NCI-H774 (cell line): ENCODE data around the gene SLC18A3.

Source experiments
- DNase-seq: peaks from one replicate; lab custom pipeline; 2025; lab: John Stamatoyannopoulos, UW

Gene SLC18A3

DNA sequence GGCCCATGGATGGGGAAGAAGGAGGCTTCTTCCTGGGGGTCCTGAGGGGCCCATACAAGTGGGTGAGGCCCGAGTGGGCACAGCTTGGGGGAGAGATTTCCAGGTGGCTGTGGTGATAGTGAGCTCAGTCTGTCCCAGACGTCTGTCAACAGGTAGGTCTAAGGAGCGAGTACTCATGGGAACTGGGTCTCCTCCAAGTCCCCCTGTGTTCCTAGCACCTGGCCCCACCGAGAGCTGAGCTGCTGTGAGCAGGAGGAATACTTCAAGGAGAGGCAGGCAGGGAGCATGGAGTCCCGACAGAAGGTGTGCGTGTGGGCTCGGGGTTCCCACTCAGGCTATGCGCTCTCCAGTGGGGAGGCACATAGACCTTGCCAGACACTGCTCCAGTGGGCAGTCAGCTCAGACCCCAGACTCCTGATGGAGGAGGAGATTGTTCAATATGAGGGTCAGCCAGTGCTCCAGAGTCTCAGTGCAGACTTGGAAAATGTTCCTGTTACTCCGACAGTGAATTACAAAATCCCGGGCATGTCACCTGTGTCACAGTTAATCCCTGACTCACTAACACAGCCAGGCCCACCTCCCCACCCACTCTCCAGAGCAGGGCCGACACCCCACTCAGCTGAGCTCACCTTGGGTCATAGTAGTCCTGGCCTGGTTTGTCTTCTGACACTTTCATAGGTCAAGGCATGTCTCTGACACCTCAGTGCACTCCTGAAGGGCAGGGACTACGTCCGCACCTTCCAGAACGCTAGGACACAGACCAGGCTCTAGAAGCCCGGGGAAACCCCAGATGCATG lies 41.1 kb downstream of the SLC18A3 start:
- no peak for DNase-seq

DNA sequence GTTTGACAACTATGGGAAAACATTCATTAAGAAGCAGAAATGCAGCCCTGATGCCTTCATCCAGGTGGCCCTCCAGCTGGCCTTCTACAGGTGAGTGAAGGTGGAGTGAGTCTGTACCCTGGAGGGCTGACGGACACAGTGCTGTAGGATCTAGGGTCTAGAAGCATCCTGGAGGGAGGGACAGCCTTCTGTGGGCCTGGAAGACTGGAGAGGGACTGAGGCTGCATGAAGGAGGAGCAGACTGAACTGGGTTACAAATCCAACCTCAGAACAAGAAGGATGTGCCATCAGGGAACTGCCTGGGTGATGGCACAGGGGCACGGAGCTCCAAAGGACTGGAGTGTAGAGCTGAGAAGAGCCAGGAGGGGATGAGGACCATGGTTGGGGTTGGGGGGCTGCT lies 41.8 kb downstream of the SLC18A3 start:
- no peak for DNase-seq

DNA sequence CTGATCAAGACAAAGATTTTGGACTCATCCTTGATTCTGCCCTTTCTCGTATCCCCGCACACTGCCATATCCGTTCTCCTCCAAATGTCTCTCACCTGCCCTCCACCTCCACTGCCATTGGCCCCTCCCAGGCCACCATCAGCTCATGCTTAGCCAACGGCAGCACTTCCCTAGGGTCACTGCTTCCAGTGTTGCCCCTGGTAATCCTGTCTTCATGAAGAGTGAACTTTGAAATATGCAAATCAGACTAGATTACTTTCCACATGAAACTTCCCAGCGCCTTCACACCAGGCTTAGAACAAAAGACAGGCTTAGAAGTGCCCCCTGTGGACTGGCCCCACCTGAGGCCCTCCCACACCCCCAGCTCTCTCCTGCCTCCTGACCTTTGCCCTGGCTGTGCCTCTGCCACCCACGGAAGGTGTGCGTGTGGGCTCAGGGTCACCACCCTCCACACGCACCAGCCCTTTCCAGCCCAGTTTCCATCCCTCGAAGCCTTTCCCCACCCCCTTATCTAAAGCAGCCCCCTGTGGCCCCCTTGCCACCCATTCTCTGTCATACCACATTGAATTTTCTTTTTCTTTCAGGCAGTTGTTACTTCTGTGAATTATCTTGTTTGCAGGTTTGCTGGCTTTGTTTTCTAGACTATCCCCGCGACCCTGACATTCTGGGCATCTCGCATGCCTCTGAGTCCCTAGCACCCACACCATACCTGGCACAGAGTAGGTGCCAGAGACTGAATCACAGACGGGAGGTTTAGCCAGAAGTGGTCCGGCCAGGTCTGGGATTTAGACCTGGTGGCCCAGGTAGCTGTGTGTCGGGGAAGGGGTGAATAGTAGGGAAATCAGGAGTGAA lies 42.5 kb downstream of the SLC18A3 start:
- no peak for DNase-seq

DNA sequence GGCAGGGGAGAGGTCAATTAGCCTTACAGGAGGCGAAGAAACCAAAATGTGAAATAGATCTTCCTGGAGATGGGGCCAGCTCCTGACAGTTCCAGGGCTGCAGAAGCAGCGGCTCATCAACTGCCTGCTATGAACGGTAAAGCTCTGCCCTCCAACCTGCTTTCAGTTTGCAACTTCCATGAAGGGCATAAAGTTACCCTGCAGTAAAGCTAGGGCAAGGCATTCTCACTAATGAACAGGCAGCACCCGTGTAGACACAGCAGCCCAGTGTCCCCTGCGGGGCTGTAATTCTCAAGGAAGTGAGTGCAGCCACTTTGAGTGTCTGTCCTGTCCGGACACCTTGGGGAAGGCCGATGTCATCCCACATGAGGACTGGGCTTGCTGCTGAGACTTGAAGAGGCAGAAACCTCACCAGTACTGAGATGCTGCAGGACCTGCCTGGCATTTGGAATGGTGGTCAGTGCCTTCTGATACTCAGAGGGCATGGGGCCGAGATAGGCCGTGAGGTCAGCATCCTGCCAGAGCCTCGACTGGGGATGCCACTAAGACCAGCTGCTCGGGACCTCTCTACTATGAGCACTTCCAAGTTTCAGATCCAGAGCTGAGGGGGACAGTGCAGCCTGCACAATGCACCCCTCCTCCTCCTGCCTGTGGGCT lies 43.3 kb downstream of the SLC18A3 start:
- no peak for DNase-seq

DNA sequence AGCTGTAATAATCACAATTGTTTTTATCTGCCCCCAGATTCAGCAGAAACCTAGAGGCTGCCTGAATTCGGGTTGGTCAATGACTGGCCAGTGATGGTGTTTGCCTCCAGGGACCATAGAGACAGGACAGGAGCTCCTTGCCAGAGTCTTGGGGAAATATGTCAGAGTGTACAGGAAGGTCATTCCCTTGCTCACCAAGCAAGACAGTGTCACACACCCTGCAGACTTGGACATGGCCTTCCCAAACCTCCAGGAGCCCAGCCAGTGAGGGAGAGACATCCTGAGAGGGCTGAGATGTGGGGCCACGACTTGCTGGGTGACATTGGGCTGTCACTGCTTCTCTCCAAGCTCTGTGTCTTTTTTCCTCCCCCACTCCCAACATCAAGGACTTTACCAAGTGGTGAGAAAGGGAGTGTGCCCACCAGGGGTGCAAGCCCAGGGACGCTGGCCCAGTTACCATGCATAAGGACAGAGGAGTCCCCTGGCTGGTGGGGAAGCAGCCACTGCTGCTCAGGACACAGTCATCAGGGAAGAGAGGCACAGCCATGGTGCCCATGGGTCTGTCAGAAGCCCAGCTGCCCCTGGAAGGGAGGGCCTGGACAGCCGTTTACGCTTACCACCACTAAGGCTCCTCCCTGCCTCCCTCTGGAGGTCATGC lies 44.1 kb downstream of the SLC18A3 start:
- no peak for DNase-seq

DNA sequence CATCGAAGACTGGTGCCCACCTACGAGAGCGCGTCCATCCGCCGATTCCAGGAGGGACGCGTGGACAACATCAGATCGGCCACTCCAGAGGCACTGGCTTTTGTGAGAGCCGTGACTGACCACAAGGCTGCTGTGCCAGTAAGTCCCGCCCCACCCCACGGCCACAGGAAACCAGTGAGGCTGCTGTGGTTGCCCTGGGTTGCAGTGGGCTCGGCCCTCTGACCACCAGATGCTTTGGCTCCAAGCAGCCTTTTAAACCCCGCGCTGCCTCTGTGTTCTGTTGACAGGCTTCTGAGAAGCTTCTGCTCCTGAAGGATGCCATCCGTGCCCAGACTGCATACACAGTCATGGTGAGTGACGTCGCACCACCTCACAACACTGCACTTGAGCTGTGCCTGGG lies 45.0 kb downstream of the SLC18A3 start:
- DNase-seq: no peak

DNA sequence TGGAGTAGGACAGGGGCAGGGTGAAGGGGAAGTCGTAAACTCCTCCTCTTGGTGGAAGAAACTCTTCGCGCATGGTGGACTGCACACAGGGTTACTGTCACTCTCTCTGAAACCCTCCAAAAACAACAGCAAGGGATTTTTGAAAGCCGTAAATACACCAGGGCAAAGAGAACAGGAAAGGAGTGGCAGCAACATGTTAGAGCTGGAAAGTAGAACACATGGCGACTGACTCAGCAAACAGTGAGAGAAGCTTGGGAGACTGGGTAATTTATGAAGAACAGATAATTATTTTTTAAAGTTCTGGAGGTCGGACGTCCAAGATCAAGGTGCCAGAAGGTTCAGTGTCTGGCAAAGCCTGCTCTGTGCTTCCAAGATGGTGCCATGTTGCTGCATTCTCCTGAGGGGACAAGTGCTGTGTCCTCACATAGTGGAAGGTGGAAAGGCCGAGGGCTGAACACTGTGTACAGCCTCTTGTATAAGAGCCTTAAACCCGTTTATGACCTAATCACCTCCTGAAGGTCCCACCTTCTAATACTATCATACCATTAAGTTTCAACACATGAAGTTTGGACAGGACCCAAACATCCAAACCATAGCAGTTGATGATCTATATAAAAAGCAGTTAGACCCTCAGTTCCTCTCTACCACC lies 46.9 kb downstream of the SLC18A3 start:
- no peak for DNase-seq

DNA sequence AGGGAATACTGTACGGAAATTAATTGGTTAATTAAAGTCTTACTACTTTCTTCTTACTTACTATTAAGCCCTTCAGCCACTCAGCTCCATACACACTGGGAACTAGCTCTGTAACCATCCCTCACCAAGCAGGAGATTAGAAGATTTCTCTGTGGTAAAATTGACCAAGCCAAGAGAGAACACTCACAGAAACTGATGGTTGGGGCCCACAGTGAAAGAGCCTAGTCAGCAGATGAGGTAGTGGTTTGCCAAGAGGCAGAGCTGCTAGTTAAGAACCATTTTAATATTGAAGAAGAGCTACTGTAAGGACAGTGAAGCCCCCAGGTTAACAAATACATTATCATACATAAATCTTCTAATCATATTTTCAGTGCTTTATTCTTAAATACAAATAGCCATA lies 47.5 kb downstream of the SLC18A3 start:
- no peak for DNase-seq

DNA sequence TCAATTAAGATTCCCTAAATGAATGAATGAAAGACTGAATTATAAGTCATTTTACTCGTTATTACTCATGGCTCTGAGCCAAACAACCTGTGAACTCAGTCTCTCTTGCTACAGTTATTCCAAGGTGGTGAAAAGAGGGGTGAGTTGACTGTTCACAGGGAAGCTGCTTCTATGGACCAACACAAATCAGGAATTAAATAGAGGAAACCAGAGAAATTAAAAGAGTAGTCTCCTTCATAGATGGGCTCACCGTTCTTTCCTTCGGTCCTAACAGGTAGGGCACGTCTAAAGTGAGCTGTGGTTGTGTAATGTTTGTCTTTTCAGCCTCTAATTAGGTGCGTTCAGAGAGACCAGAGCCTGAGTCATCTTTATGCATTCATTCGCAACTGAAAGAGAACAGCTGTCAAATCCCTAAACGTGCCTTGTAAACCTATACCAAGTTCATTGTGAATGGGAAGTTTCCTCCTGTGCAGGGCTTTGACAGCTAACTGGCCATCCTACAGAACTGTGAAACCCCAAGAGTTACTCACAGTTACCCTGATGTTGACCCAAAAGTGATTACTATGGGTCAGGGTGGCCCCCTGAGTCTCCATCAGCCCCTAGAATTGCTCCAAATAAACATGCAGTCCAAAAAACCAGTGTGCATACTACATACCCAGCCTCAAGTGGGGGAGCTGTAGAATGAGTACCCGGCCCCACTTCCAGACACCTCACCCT lies 51.2 kb downstream of the SLC18A3 start:
- peak; percentile 48 for DNase-seq
